Stomach (tissue), 4 donors: ENCODE measurements around the gene ACOT13.

Source experiments
- CTCF ChIP-seq, 7 experiments: fragments of 450-650 bp in 4 of 7; fragments of 200-600 bp in 3 of 7; sonication (generic) in 3 of 7; IDR thresholded peaks; one replicate each; pipeline ENCODE4 v1.5.1; 2016 to 2019; ENCODE audit warnings: antibody characterized with exemption in 7 of 7, control low read depth in 2 of 7, mild to moderate bottlenecking in 1 of 7
- EP300 ChIP-seq: sonication (generic); formaldehyde crosslinking; IDR thresholded peaks from one replicate; pipeline ENCODE4 v1.6.1; 2017; ENCODE audit warnings: antibody characterized with exemption
- POLR2A ChIP-seq, 4 donors: fragments of 450-650 bp; IDR thresholded peaks; one replicate each; pipeline ENCODE4 v1.6.1; 2016; ENCODE audit warnings: antibody characterized with exemption in 4 of 4, control low read depth in 2 of 4, mild to moderate bottlenecking in 1 of 4, moderate library complexity in 1 of 4

- peak in 2 of 4 donors; percentile 38 to 58 for TF ChIP-seq POLR2A (IDR thresholded peaks at IDR 0.05)
- peak in 5 of 7 experiments; percentile 4 to 39 (median 28) for TF ChIP-seq CTCF (IDR thresholded peaks at IDR 0.05)
- no peak for TF ChIP-seq EP300
Observed at GRCh38 chr6:24666641-24667377, at the start of gene ACOT13, which contains the start of gene TDP2.
